Upper lobe of right lung (tissue), 1 donor: ENCODE results near the gene PLGRKT. TPM values are rescaled to one million over a fixed set of nuclear protein-coding genes. Genes with fewer than 3 reads are reported as not detected.

Source experiments
- ATAC-seq: fragments of 200-7000 bp; cut with Tn5 transposase; one replicate; pipeline ENCODE4 v1.9.1; 2020; ENCODE audit warnings: mild to moderate bottlenecking, moderate library complexity
- DNase-seq: peaks from one replicate; pipeline ENCODE4 v3.0.0-alpha.2; 2020
- H3K27ac ChIP-seq: fragments of 200-600 bp; one replicate; pipeline ENCODE4 v1.8.0; 2022
- H3K27me3 ChIP-seq: fragments of 200-600 bp; one replicate; pipeline ENCODE4 v1.8.0; 2022; ENCODE audit warnings: mild to moderate bottlenecking
- H3K36me3 ChIP-seq: fragments of 200-600 bp; one replicate; pipeline ENCODE4 v1.8.0; 2022
- H3K4me1 ChIP-seq: fragments of 200-600 bp; one replicate; pipeline ENCODE4 v1.8.0; 2022
- H3K4me3 ChIP-seq: fragments of 200-600 bp; one replicate; pipeline ENCODE4 v1.8.0; 2022; ENCODE audit warnings: mild to moderate bottlenecking
- H3K9me3 ChIP-seq: fragments of 200-600 bp; one replicate; pipeline ENCODE4 v1.8.0; 2022
- intact Hi-C: fragments of 100-400 bp; cut with DNase I; formaldehyde crosslinking; loops from one replicate; pipeline ENCODE4 v1.11.0; 2022
- total RNA-seq: library from RNA; stranded (reverse); fragmentation: NEBNext Ultra II Directional; extraction: Animal tissue kit (Norgen Biotek cat#: 25700); gene quantifications from one replicate; pipeline ENCODE4 v1.2.1, GENCODE V29; 2021
- TF ChIP-seq, protein P1 (sequence below): fragments of 200-600 bp; IDR thresholded peaks from one replicate; pipeline ENCODE4 v1.8.0; 2022; ENCODE audit warnings: antibody characterized with exemption
- donor health status: DM: no; HTN: yes; CAD: no; lungs with severe emphysema.

PLGRKT gene
- total RNA-seq, 1 donor from 2014 or later = 18.0 TPM

DNA sequence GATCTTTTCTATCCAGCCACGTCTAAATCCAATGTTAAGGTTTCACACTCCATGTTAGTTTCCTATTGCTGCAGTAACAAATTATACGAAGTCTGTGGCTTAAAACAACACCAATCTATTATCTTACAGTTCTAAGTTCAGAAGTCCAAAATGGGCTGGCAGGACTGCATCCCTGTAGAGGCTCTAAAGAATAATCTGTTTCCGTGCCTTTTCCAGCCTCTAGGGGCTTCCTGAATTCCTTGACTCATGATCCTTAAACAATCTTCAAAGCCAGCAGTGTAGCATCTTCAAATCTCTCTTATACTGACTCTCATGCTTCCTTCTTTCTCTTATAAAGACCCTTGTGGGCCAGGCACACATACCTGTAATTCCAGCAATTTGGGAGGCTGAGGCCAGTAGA is 6.8 kb downstream of the PLGRKT start:
- intact Hi-C loops = loop anchor here (10.0 kb wide), 1 partner anchor 676 kb away; no protein-coding TSS in a partner anchor

DNA sequence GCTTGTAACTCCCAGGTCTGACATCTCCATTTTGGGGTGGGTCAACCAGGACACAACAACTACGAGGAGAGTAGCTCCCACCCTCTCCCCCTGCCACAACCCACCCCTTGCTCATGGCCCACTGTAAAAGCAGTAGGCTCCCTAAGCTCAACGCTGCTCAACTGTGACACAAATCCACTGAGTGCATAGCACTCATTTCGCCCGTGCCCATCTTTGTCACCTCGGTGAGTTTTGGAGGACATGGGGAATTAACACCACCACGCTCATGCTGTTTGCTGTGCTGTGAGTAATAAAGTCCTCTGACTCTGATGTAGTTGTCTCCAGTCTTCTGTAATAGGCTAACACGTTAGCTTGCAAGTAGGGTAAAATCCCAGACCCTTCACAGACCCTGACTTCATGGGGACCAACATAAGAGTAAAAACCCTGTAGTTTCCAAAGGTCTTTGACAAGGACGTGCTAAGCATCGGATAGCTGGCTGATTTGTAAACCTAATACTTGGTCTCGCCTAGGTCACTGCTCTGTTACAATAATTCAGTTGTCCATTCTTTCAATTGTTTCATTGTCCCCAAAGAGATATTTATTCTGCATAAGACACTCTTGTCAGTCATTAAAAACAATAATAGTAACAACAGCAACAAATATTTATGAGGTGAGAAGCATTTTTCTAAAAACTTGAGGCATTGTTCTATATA is 7.7 kb downstream of the PLGRKT start:
- TF ChIP-seq, protein P1, sequence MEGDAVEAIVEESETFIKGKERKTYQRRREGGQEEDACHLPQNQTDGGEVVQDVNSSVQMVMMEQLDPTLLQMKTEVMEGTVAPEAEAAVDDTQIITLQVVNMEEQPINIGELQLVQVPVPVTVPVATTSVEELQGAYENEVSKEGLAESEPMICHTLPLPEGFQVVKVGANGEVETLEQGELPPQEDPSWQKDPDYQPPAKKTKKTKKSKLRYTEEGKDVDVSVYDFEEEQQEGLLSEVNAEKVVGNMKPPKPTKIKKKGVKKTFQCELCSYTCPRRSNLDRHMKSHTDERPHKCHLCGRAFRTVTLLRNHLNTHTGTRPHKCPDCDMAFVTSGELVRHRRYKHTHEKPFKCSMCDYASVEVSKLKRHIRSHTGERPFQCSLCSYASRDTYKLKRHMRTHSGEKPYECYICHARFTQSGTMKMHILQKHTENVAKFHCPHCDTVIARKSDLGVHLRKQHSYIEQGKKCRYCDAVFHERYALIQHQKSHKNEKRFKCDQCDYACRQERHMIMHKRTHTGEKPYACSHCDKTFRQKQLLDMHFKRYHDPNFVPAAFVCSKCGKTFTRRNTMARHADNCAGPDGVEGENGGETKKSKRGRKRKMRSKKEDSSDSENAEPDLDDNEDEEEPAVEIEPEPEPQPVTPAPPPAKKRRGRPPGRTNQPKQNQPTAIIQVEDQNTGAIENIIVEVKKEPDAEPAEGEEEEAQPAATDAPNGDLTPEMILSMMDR = no peak
- Histone ChIP-seq H3K4me1 (no peaks in the 10 kb centered on the region), H3K4me3 (no peak overlapping the region), H3K9me3 (no peaks in the 10 kb centered on the region), H3K27ac (no peak overlapping the region), H3K27me3 (no peaks in the 10 kb centered on the region), H3K36me3 (no peaks in the 10 kb centered on the region)
- intact Hi-C loops = loop anchor here (10.0 kb wide), 1 partner anchor 675 kb away; no protein-coding TSS in a partner anchor
- ATAC-seq (no peak), DNase-seq (no peak)

More for the DNA sequence above, 6.8 kb downstream of the PLGRKT start:
- ATAC-seq = no peak
- H3K27ac ChIP-seq = no peak overlapping the region
- no peak overlapping the region for H3K4me3 ChIP-seq
- TF ChIP-seq, protein P1 = no peak
- H3K4me1 ChIP-seq = no peaks in the 10 kb centered on the region
- DNase-seq = no peak
- H3K36me3 ChIP-seq = no peaks in the 10 kb centered on the region
- no peaks in the 10 kb centered on the region for H3K27me3 ChIP-seq
- no peaks in the 10 kb centered on the region for H3K9me3 ChIP-seq

DNA sequence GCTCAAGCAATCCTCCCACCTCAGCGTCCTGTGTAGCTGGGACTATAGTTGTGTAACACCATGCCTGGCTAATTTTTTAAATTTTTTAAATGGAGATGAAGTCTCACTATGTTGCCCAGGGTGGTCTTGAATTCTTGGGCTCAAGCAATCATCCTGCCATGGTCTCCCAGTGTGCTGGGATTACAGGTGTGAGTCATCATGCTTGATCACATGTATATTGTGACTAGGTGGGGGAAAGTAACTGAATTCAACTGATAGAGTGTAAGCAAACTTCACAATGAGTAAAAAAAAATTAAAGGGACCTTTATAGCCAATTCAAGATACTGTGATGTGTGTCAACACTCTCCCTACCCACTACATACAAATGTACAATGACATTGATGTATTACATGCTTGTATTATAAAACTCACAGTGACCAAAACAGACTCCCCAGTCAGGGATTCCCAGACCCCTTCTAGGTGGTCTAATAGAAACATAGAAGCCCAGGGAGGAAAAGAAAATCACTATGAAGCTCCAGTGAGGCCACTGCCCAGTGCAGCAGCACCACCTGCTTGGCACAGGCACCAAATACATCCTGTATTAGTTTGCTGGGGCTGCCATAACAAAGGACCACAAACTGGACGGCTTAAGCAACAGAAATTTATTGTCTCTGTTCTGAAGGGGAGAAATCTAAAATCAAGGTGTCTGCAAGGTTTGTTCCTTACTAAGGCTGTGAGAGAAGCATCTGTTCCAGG is 8.8 kb downstream of the PLGRKT start:
- intact Hi-C loops = no loop called here
- ATAC-seq (no peak), DNase-seq (no peak)
- H3K4me1 ChIP-seq = no peaks in the 10 kb centered on the region
- no peaks in the 10 kb centered on the region for H3K9me3 ChIP-seq
- TF ChIP-seq, protein P1 = no peak
- no peak overlapping the region for H3K27ac ChIP-seq
- H3K36me3 ChIP-seq = no peaks in the 10 kb centered on the region
- H3K27me3 ChIP-seq = no peaks in the 10 kb centered on the region
- no peak overlapping the region for H3K4me3 ChIP-seq

DNA sequence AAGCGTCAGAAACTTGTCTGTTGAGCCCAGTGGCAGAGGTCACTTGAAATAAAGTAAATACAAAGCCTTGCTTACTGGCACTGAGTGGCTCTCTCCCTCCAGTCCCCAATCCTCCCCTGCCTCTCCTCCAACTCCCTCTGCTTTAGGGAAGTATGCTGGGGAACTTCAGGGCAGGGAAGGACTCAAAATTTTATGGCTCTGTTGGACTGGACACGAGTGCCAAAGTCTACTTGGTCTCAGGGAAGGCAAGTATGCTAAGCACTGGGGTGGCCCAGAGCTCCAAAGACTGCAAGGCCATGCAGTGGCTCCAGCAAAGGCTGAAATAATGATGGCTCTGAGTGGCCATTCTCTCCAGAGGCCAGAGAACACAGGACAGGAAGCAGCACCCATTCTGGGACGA is 9.6 kb downstream of the PLGRKT start:
- intact Hi-C loops = no loop called here
- Histone ChIP-seq H3K36me3 (no peaks in the 10 kb centered on the region), H3K4me3 (no peak overlapping the region), H3K27ac (no peak overlapping the region), H3K27me3 (no peaks in the 10 kb centered on the region), H3K9me3 (no peaks in the 10 kb centered on the region), H3K4me1 (no peaks in the 10 kb centered on the region)
- no peak for DNase-seq
- TF ChIP-seq, protein P1 = no peak
- ATAC-seq = no peak

DNA sequence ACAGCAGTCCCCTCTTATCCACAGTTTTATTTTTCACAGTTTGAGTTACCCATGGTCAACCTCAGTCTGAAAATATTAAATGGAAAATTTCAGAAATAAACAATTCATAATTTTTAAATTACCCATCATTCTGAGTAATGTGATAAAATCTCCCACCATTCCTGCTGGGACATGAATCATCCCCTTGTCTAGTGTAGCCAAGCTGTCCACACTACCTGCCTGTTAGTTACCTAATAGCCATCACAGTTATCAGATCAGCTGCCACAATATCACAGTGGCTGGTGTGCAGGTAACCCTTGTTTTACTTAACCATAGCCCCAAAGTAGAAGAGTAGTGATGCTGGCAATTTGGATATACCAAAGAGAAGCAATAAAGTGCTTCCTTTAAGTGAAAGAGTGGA is 10.7 kb downstream of the PLGRKT start:
- TF ChIP-seq, protein P1 = no peak
- ATAC-seq = no peak
- no peak overlapping the region for H3K27ac ChIP-seq
- intact Hi-C loops = no loop called here
- no peaks in the 10 kb centered on the region for H3K27me3 ChIP-seq
- no peaks in the 10 kb centered on the region for H3K36me3 ChIP-seq
- H3K4me1 ChIP-seq = no peaks in the 10 kb centered on the region
- H3K9me3 ChIP-seq = no peaks in the 10 kb centered on the region
- H3K4me3 ChIP-seq = no peak overlapping the region
- no peak for DNase-seq
